H54 (cell line): ENCODE measurements around the gene UBASH3B.
"Not testable (repeated sequence)": the region's sequence is repeated elsewhere in the genome, so short reads cannot be mapped to it uniquely, and the experiment has no call there.

Experiments used
- DNase-seq: peaks from one replicate; pipeline ENCODE4 v3.0.0; 2011; ENCODE audit warnings: low spot score, mixed read lengths; ENCODE audit not compliant: insufficient read length
- FAIRE-seq: peaks from 3 replicates; lab custom pipeline; 2011; peaks lifted over from hg19 to GRCh38; lab: Jason Lieb, UNC
- POLR2A ChIP-seq: IDR thresholded peaks from 2 replicates; pipeline ENCODE4 v1.6.1; 2011; ENCODE audit warnings: low read depth, mild to moderate bottlenecking, low read length

UBASH3B gene

GRCh38 chr11:122655527-122656072, at the start of gene UBASH3B:
TSS of gene UBASH3B (plus strand) at chr11:122655722. CDS start at chr11:122656050, 328 bp downstream.
- peak; percentile 52; the same call in 1 of the 2 replicates for TF ChIP-seq POLR2A
- FAIRE-seq: no peak
- peak; percentile 41 for DNase-seq

- not testable (repeated sequence) for FAIRE-seq, DNase-seq
Observed at GRCh38 chr11:122607162-122607561, 48.4 kb upstream of the UBASH3B start.

- no peak for FAIRE-seq
- no peak for DNase-seq
- TF ChIP-seq POLR2A: no peak
Observed at GRCh38 chr11:122612123-122612824, 43.2 kb upstream of the UBASH3B start.

GRCh38 chr11:122616718-122617117, 38.8 kb upstream of the UBASH3B start:
- DNase-seq (no peak), FAIRE-seq (no peak)
- no peak for TF ChIP-seq POLR2A

- FAIRE-seq (no peak), DNase-seq (no peak)
- no peak for TF ChIP-seq POLR2A
Observed at GRCh38 chr11:122617297-122617696, 38.2 kb upstream of the UBASH3B start.

- no peak for TF ChIP-seq POLR2A
- DNase-seq (no peak), FAIRE-seq (no peak)
Observed at GRCh38 chr11:122617926-122618325, 37.6 kb upstream of the UBASH3B start.

GRCh38 chr11:122618927-122619326, 36.6 kb upstream of the UBASH3B start:
- no peak for TF ChIP-seq POLR2A
- DNase-seq: no peak
- no peak for FAIRE-seq

- no peak for FAIRE-seq
Observed at GRCh38 chr11:122619757-122620156, 35.8 kb upstream of the UBASH3B start.

GRCh38 chr11:122625501-122625900, 30.0 kb upstream of the UBASH3B start:
- not testable (repeated sequence) for DNase-seq, FAIRE-seq

More at GRCh38 chr11:122619757-122620156, 35.8 kb upstream of the UBASH3B start:
- no peak for TF ChIP-seq POLR2A
- DNase-seq: no peak

- FAIRE-seq (no peak), DNase-seq (no peak)
- no peak for TF ChIP-seq POLR2A
Observed at GRCh38 chr11:122625976-122626665, 29.4 kb upstream of the UBASH3B start.

GRCh38 chr11:122627745-122628144, 27.8 kb upstream of the UBASH3B start:
- TF ChIP-seq POLR2A: no peak
- DNase-seq: no peak
- no peak for FAIRE-seq

GRCh38 chr11:122628810-122629555, 26.5 kb upstream of the UBASH3B start:
- no peak for TF ChIP-seq POLR2A
- FAIRE-seq (peak; percentile 89), DNase-seq (peak; percentile 55)

- TF ChIP-seq POLR2A: no peak
- FAIRE-seq: no peak
- DNase-seq: no peak
Observed at GRCh38 chr11:122632181-122632824, 23.2 kb upstream of the UBASH3B start.
